Mesothelial cell of epicardium (in vitro differentiated cells): ENCODE data around the gene UBTD1. TPM values are rescaled to one million over a fixed set of nuclear protein-coding genes. Genes with fewer than 3 reads are reported as not detected.

Experiments used
- DNase-seq, 2 experiments: peaks; one replicate each; pipeline ENCODE4 v3.0.0; 2021; ENCODE audit warnings: low spot score in 2 of 2; ENCODE audit not compliant: unreplicated experiment in 2 of 2
- H3K27ac Mint-ChIP-seq: 2 replicates; pipeline ENCODE4 v1.8.0; 2021; ENCODE audit warnings: mixed read lengths
- H3K27me3 Mint-ChIP-seq: 2 replicates; pipeline ENCODE4 v1.8.0; 2021; ENCODE audit warnings: low read depth, mixed read lengths
- H3K36me3 Mint-ChIP-seq: 2 replicates; pipeline ENCODE4 v1.8.0; 2021; ENCODE audit warnings: mixed read lengths
- H3K4me1 Mint-ChIP-seq: 2 replicates; pipeline ENCODE4 v1.8.0; 2021; ENCODE audit warnings: mixed read lengths
- H3K4me3 Mint-ChIP-seq: 2 replicates; pipeline ENCODE4 v1.8.0; 2021; ENCODE audit warnings: mild to moderate bottlenecking, moderate library complexity, mixed read lengths
- H3K9me3 Mint-ChIP-seq: 2 replicates; pipeline ENCODE4 v1.8.0; 2021; ENCODE audit warnings: mixed read lengths
- total RNA-seq: library from RNA; stranded (reverse); gene quantifications from 3 replicates; pipeline ENCODE4 v1.2.1, GENCODE V29; 2021
- TF ChIP-seq, protein P1 (sequence below): fragments of 200-600 bp; sonication (generic); IDR thresholded peaks from one replicate; pipeline ENCODE4 v1.5.0; 2021; ENCODE audit warnings: antibody characterized with exemption; ENCODE audit not compliant: unreplicated experiment

Gene UBTD1
- total RNA-seq, 1 donor from 2014 or later = 9.1 TPM

GRCh38 chr10:97580421-97581367 lies 82.0 kb downstream of the UBTD1 start:
- TF ChIP-seq, protein P1, sequence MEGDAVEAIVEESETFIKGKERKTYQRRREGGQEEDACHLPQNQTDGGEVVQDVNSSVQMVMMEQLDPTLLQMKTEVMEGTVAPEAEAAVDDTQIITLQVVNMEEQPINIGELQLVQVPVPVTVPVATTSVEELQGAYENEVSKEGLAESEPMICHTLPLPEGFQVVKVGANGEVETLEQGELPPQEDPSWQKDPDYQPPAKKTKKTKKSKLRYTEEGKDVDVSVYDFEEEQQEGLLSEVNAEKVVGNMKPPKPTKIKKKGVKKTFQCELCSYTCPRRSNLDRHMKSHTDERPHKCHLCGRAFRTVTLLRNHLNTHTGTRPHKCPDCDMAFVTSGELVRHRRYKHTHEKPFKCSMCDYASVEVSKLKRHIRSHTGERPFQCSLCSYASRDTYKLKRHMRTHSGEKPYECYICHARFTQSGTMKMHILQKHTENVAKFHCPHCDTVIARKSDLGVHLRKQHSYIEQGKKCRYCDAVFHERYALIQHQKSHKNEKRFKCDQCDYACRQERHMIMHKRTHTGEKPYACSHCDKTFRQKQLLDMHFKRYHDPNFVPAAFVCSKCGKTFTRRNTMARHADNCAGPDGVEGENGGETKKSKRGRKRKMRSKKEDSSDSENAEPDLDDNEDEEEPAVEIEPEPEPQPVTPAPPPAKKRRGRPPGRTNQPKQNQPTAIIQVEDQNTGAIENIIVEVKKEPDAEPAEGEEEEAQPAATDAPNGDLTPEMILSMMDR = no peak
- Mint-ChIP-seq H3K9me3 (no peaks in the 10 kb centered on the region), H3K27ac (no peak overlapping the region), H3K36me3 (no peaks in the 10 kb centered on the region), H3K27me3 (no peaks in the 10 kb centered on the region), H3K4me1 (peaks cover 6% of the 10 kb centered on the region), H3K4me3 (no peak overlapping the region)
- no peak for DNase-seq

- Mint-ChIP-seq H3K4me3 (no peak overlapping the region), H3K27me3 (no peaks in the 10 kb centered on the region), H3K9me3 (no peaks in the 10 kb centered on the region), H3K36me3 (no peaks in the 10 kb centered on the region), H3K27ac (no peak overlapping the region), H3K4me1 (peaks cover 6% of the 10 kb centered on the region)
- TF ChIP-seq, protein P1 = no peak
- no peak for DNase-seq
Measured at GRCh38 chr10:97582169-97582568, 83.4 kb downstream of the UBTD1 start.

- peaks cover 6% of the 10 kb centered on the region for H3K4me1 Mint-ChIP-seq
- DNase-seq = no peak
- no peak overlapping the region for H3K27ac Mint-ChIP-seq
- H3K27me3 Mint-ChIP-seq = no peaks in the 10 kb centered on the region
- TF ChIP-seq, protein P1 = no peak
- H3K4me3 Mint-ChIP-seq = no peak overlapping the region
- no peaks in the 10 kb centered on the region for H3K36me3 Mint-ChIP-seq
- H3K9me3 Mint-ChIP-seq = no peaks in the 10 kb centered on the region
Measured at GRCh38 chr10:97583476-97583875, 84.8 kb downstream of the UBTD1 start.

DNA sequence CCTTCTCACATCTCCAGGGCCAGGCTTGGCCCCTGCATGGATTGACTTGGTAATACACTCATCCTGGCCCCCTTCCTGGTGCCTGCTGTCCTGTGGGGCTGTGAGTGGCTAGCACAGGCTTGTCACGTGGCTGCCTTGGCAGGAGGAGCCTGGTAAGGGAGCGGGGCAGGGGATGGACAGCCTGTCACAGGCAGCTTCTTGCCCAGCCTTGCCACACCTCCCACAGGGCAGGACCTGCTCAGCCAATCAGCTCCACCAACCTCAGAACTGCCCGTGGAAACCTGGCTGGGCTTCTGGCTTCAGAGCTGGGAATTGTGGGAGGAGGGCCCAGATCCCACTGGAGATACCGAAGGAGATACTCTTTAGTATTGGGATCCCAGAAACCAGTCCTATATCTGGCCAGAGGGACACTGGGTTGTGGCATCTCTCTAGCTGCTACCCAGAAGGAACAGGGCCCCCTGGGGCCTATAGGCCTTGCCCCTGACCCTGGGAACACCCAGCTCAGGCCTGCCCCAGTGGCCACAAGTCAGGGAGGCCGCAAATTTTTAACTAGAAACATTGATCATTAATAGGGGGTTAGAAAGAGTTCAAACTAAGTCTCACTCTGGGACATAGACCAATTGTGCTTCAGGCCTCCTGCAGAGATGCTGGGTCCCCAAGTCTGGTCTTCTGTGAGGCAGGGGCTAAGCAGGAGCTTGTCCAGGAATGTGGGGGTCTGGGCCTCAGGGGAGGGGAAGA lies 85.5 kb downstream of the UBTD1 start, which contains the start of gene HOGA1:
Gene HOGA1 (plus strand): TSS at position 330 of the 738 bp plus-strand sequence. CDS start 315 bp downstream, at position 645.
- Mint-ChIP-seq H3K4me1 (peaks cover 6% of the 10 kb centered on the region), H3K27me3 (no peaks in the 10 kb centered on the region), H3K4me3 (no peak within 1 kb of the TSS), H3K9me3 (no peaks in the 10 kb centered on the region), H3K36me3 (no peaks in the 10 kb centered on the region), H3K27ac (no peak within 1 kb of the TSS)
- TF ChIP-seq, protein P1 = no peak
- no peak for DNase-seq

DNA sequence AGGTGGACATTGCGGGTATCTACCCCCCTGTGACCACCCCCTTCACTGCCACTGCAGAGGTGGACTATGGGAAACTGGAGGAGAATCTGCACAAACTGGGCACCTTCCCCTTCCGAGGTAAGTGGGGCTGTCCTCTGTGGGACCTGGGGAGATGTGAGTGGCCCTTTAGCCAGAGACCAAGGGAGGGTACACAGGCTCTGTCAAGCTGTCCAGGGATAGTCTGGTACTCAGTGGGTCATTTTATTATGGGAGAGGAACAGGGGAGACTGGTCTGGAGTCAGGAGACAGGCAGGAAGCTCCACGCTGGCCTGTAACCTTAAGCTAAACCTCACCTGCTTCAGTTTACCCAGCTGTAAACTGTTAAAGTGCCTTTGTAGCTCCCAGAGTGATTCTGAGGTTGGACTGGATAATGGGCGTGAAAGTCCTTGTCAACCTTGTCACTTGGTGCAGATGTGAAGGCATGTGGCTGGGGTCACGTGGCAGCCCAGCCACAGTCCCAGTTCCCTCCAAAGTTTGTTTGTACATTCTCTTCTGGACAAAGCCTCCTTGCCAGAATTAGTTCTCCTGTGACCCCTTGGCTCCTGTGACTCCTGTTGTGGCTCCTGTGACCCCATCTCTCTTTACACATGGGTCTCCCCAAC lies 86.2 kb downstream of the UBTD1 start:
- TF ChIP-seq, protein P1 = no peak
- Mint-ChIP-seq H3K4me1 (peaks cover 8% of the 10 kb centered on the region), H3K9me3 (no peaks in the 10 kb centered on the region), H3K36me3 (no peaks in the 10 kb centered on the region), H3K27ac (no peak overlapping the region), H3K4me3 (no peak overlapping the region), H3K27me3 (no peaks in the 10 kb centered on the region)
- DNase-seq = no peak
